GM12865 (cell line): Measurements from ENCODE around the gene ZNF330.

Source experiments
- DNase-seq: peaks from one replicate; pipeline ENCODE4 v3.0.0; 2010; ENCODE audit warnings: low read depth
- H3K4me3 ChIP-seq: 2 replicates; pipeline ENCODE4 v1.5.1; 2011; ENCODE audit warnings: mild to moderate bottlenecking, low read depth, low read length, control low read depth
- CTCF ChIP-seq: IDR thresholded peaks from 2 replicates; pipeline ENCODE4 v1.5.1; 2011; ENCODE audit warnings: low read length, control low read depth, low read depth, inconsistent platforms; ENCODE audit not compliant: insufficient read depth; ENCODE audit errors: missing control alignments

ZNF330 gene

GRCh38 chr4:141233673-141234072 is 13.0 kb downstream of the ZNF330 start:
- H3K4me3 ChIP-seq, result no peak overlapping the region
- no peak for DNase-seq
- TF ChIP-seq CTCF, result no peak

GRCh38 chr4:141238186-141238585 is 17.5 kb downstream of the ZNF330 start:
- no peak overlapping the region for H3K4me3 ChIP-seq
- DNase-seq, result no peak
- TF ChIP-seq CTCF, result no peak

- no peak for DNase-seq
- H3K4me3 ChIP-seq, result no peak overlapping the region
- no peak for TF ChIP-seq CTCF
Measured at GRCh38 chr4:141240259-141240658, 19.6 kb downstream of the ZNF330 start.

GRCh38 chr4:141240671-141241070 is 20.0 kb downstream of the ZNF330 start:
- TF ChIP-seq CTCF, result no peak

GRCh38 chr4:141241986-141242385 is 21.3 kb downstream of the ZNF330 start:
- no peak for TF ChIP-seq CTCF
- no peak overlapping the region for H3K4me3 ChIP-seq
- no peak for DNase-seq

More at GRCh38 chr4:141240671-141241070, 20.0 kb downstream of the ZNF330 start:
- peak; percentile 20 for DNase-seq
- H3K4me3 ChIP-seq, result no peak overlapping the region

- no peak overlapping the region for H3K4me3 ChIP-seq
- no peak for TF ChIP-seq CTCF
- DNase-seq, result no peak
Measured at GRCh38 chr4:141244419-141244818, 23.7 kb downstream of the ZNF330 start.

- no peak for DNase-seq
- H3K4me3 ChIP-seq, result no peak overlapping the region
- no peak for TF ChIP-seq CTCF
Measured at GRCh38 chr4:141246243-141246642, 25.5 kb downstream of the ZNF330 start.
